Islet precursor cell (in vitro differentiated cells): ENCODE data around the gene FANCM.
"Not testable (repeated sequence)": the region's sequence is repeated elsewhere in the genome, so short reads cannot be mapped to it uniquely, and the experiment has no call there.

ENCODE experiments used
- DNase-seq: peaks from one replicate; pipeline ENCODE4 v3.0.0-alpha.2; 2018

Gene FANCM

GRCh38 chr14:45135659-45136395, at the start of gene FANCM:
TSS of gene FANCM (plus strand) at chr14:45135930. CDS start at chr14:45136032, 102 bp downstream.
- DNase-seq: peak; percentile 96

- no peak for DNase-seq
Measured at GRCh38 chr14:45089813-45090212, 45.9 kb upstream of the FANCM start.

- DNase-seq: no peak
Measured at GRCh38 chr14:45091710-45092109, 44.0 kb upstream of the FANCM start.

GRCh38 chr14:45094275-45094674, 41.5 kb upstream of the FANCM start:
- DNase-seq: no peak

GRCh38 chr14:45095143-45095542, 40.6 kb upstream of the FANCM start:
- no peak for DNase-seq

- DNase-seq: no peak
Measured at GRCh38 chr14:45096218-45096617, 39.5 kb upstream of the FANCM start.

GRCh38 chr14:45103806-45104205, 31.9 kb upstream of the FANCM start:
- no peak for DNase-seq

GRCh38 chr14:45104561-45104960, 31.2 kb upstream of the FANCM start:
- DNase-seq: no peak

- no peak for DNase-seq
Measured at GRCh38 chr14:45112896-45113781, 22.6 kb upstream of the FANCM start.

GRCh38 chr14:45114327-45114726, 21.4 kb upstream of the FANCM start:
- DNase-seq: no peak

- no peak for DNase-seq
Measured at GRCh38 chr14:45118594-45118993, 17.1 kb upstream of the FANCM start.

- no peak for DNase-seq
Measured at GRCh38 chr14:45120096-45120495, 15.6 kb upstream of the FANCM start.

- no peak for DNase-seq
Measured at GRCh38 chr14:45123271-45123670, 12.5 kb upstream of the FANCM start.

- no peak for DNase-seq
Measured at GRCh38 chr14:45125754-45126153, 10.0 kb upstream of the FANCM start.

- DNase-seq: no peak
Measured at GRCh38 chr14:45128963-45129629, 6.6 kb upstream of the FANCM start.

- no peak for DNase-seq
Measured at GRCh38 chr14:45133683-45134050, 2.1 kb upstream of the FANCM start.

GRCh38 chr14:45134051-45134958, 1.4 kb upstream of the FANCM start, which contains the start of gene FKBP3:
TSS of gene FKBP3 (minus strand) at chr14:45134481. CDS start at chr14:45134456, 25 bp downstream.
- peak; percentile 99 for DNase-seq

- DNase-seq: no peak
Measured at GRCh38 chr14:45135156-45135555, 574 bp upstream of the FANCM start.

- DNase-seq: no peak
Measured at GRCh38 chr14:45136399-45136798, 669 bp downstream of the FANCM start.

GRCh38 chr14:45140661-45141187, 5.0 kb downstream of the FANCM start:
- no peak for DNase-seq

- DNase-seq: not testable (repeated sequence)
Measured at GRCh38 chr14:45142083-45142482, 6.4 kb downstream of the FANCM start.

- DNase-seq: no peak
Measured at GRCh38 chr14:45144658-45145057, 8.9 kb downstream of the FANCM start.
